Transverse colon (tissue), 3 donors: ENCODE measurements around the gene ACKR1.

Experiments used
- CTCF ChIP-seq, 5 experiments: fragments of 200-600 bp in 3 of 5; fragments of 450-650 bp in 2 of 5; sonication (generic) in 3 of 5; IDR thresholded peaks; 1 replicate in 2 of 5; 2 replicates in 3 of 5; pipeline ENCODE4 v1.5.1; 2016 to 2017; ENCODE audit warnings: antibody characterized with exemption in 5 of 5, inconsistent platforms in 3 of 5, mild to moderate bottlenecking in 2 of 5, moderate library complexity in 1 of 5
- POLR2A ChIP-seq: fragments of 450-650 bp; IDR thresholded peaks from one replicate; pipeline ENCODE4 v1.6.1; 2016; ENCODE audit warnings: antibody characterized with exemption, mild to moderate bottlenecking, moderate library complexity

DNA sequence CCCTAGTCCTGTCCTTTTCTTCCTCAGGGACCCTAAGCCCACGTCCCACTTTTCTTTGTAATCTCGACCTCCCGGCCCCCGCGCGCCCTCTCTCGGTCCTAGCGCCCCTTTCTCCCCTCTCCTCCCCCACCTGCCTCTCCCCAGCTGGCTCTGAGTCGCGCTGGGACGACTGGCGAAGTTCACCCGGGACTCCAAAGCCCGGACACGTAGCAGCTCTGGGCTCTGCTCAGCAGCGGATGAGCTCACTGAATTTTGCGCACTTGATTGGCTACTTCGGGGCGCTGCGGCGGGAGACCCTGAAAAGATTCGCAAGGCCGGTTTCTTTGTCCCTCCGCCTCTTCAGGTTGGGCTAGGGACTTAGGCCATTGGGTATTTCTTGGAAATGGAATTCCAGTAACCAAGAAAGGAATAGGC, 16.3 kb upstream of the ACKR1 start:
- TF ChIP-seq CTCF (IDR thresholded peaks at IDR 0.05) (no peak), POLR2A (no peak)
